NCI-H1694 (cell line): Measurements from ENCODE around the gene SOAT1.
"Not testable (repeated sequence)": the region's sequence is repeated elsewhere in the genome, so short reads cannot be mapped to it uniquely, and the experiment has no call there.

Source experiments
- DNase-seq: peaks from one replicate; lab custom pipeline; 2025; lab: John Stamatoyannopoulos, UW

The SOAT1 gene

GRCh38 chr1:179353546-179353945 lies 59.9 kb downstream of the SOAT1 start:
- DNase-seq, result no peak

- not testable (repeated sequence) for DNase-seq
Measured at GRCh38 chr1:179361631-179362030, 68.0 kb downstream of the SOAT1 start.

GRCh38 chr1:179365342-179366092 lies 71.9 kb downstream of the SOAT1 start, which contains the start of gene AXDND1:
TSS of gene AXDND1 (plus strand) at chr1:179365971. CDS start at chr1:179366510, 539 bp downstream.
- peak; percentile 78 for DNase-seq

- no peak for DNase-seq
Measured at GRCh38 chr1:179366093-179366800, 72.7 kb downstream of the SOAT1 start.

GRCh38 chr1:179369751-179370341 lies 76.2 kb downstream of the SOAT1 start:
- peak; percentile 81 for DNase-seq

- DNase-seq, result no peak
Measured at GRCh38 chr1:179372160-179372559, 78.6 kb downstream of the SOAT1 start.

GRCh38 chr1:179376223-179376622 lies 82.6 kb downstream of the SOAT1 start:
- no peak for DNase-seq

- no peak for DNase-seq
Measured at GRCh38 chr1:179380299-179380698, 86.7 kb downstream of the SOAT1 start.

- no peak for DNase-seq
Measured at GRCh38 chr1:179384027-179384426, 90.4 kb downstream of the SOAT1 start.

GRCh38 chr1:179385510-179385909 lies 91.9 kb downstream of the SOAT1 start:
- DNase-seq, result no peak

- DNase-seq, result no peak
Measured at GRCh38 chr1:179393721-179394120, 100.1 kb downstream of the SOAT1 start.

- DNase-seq, result not testable (repeated sequence)
Measured at GRCh38 chr1:179399399-179399798, 105.8 kb downstream of the SOAT1 start.
